ENCODE data around the gene SFXN4. TPM values are rescaled to one million over a fixed set of nuclear protein-coding genes. Genes with fewer than 3 reads are reported as not detected.

Gene SFXN4
- total RNA-seq, 4 donors from 2014 or later: 13.8 to 120 (median 24.4) TPM

DNA sequence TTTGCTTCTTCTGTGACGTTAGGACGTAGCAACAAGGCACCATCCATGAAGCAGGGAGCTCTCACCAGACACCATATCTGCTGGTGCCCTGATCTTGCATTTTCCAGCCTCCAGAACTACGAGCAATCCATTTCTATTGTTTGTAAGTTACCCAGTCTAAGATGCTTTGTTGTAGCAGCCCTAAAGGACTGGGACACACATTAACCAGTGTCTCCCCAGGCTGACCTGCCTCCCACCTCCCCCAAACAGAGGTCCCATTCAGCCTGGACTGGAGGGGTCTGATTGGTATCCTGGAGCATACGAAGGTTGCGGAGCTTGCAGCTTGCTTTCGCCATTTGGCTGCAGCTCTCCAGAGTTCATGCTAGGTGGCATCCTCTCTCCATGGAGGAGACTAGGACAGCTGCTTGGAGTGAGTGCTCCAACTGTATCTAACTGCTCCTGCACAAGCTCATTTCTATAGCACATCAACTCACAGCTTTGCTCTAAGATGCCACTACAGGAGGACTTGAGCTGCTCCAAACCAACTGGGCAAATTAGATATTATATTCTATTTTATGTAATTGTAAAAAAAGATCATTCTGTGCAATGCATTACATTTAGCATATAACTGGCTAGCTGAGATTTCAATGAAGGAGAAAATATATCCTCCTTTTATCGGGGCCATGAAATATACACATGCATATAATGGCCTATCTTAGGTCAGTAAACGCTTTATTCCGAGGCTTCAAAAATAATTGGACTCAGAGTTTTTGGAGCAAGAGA is 33.9 kb upstream of the SFXN4 start:
- Histone ChIP-seq H3K4me3 (peak overlapping the region in 1 of 4 donors; percentile 18), H3K4me1 (peaks cover 5 to 27% (median 10%) of the 10 kb centered on the region in 3 donors), H3K36me3 (no peaks in the 10 kb centered on the region), H3K27ac (no peak overlapping the region), H3K27me3 (peaks cover 0 to 3% (median 0%) of the 10 kb centered on the region in 4 donors), H3K9me3 (no peaks in the 10 kb centered on the region)
- WGBS, 2 donors: 38 to 61% methylated on average over 8 to 9 of the region's 9 CpGs
- intact Hi-C loops (cut with DNase I): loop anchor here (5.0 kb wide), 1 partner anchor 248 kb away; no protein-coding TSS in a partner anchor
- DNase-seq: no peak
- no peak for TF ChIP-seq POLR2A (IDR thresholded peaks at IDR 0.05)
- TF ChIP-seq, protein P1, sequence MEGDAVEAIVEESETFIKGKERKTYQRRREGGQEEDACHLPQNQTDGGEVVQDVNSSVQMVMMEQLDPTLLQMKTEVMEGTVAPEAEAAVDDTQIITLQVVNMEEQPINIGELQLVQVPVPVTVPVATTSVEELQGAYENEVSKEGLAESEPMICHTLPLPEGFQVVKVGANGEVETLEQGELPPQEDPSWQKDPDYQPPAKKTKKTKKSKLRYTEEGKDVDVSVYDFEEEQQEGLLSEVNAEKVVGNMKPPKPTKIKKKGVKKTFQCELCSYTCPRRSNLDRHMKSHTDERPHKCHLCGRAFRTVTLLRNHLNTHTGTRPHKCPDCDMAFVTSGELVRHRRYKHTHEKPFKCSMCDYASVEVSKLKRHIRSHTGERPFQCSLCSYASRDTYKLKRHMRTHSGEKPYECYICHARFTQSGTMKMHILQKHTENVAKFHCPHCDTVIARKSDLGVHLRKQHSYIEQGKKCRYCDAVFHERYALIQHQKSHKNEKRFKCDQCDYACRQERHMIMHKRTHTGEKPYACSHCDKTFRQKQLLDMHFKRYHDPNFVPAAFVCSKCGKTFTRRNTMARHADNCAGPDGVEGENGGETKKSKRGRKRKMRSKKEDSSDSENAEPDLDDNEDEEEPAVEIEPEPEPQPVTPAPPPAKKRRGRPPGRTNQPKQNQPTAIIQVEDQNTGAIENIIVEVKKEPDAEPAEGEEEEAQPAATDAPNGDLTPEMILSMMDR (IDR thresholded peaks at IDR 0.05): peak; percentile 49 to 72 (median 62)

- Histone ChIP-seq H3K4me3 (no peak overlapping the region), H3K36me3 (no peaks in the 10 kb centered on the region), H3K27ac (peak overlapping the region in 3 of 4 donors; percentile 28 to 72 (median 61)), H3K27me3 (peaks cover 0 to 3% (median 0%) of the 10 kb centered on the region in 4 donors), H3K9me3 (no peaks in the 10 kb centered on the region), H3K4me1 (peaks cover 5 to 27% (median 10%) of the 10 kb centered on the region in 3 donors)
- TF ChIP-seq, protein P1 (IDR thresholded peaks at IDR 0.05): peak in 3 of 6 experiments; percentile 2 to 46 (median 21)
- no peak for TF ChIP-seq POLR2A (IDR thresholded peaks at IDR 0.05)
- WGBS, 2 donors: 45 to 56% methylated on average over 7 of the region's 7 CpGs
- no peak for DNase-seq
- intact Hi-C loops (cut with DNase I): loop anchor here (5.0 kb wide), 1 partner anchor 249 kb away; no protein-coding TSS in a partner anchor
Measured at GRCh38 chr10:119198438-119198837, 32.9 kb upstream of the SFXN4 start.

GRCh38 chr10:119197921-119198320 is 32.4 kb upstream of the SFXN4 start:
- intact Hi-C loops (cut with DNase I): loop anchor here (5.0 kb wide), 1 partner anchor 249 kb away; no protein-coding TSS in a partner anchor
- Histone ChIP-seq H3K27me3 (peaks cover 0 to 3% (median 0%) of the 10 kb centered on the region in 4 donors), H3K4me3 (no peak overlapping the region), H3K36me3 (no peaks in the 10 kb centered on the region), H3K27ac (peak overlapping the region; percentile 29 to 72 (median 58)), H3K9me3 (no peaks in the 10 kb centered on the region), H3K4me1 (peaks cover 5 to 31% (median 10%) of the 10 kb centered on the region in 3 donors)
- DNase-seq: no peak
- TF ChIP-seq POLR2A (IDR thresholded peaks at IDR 0.05): no peak
- TF ChIP-seq, protein P1 (IDR thresholded peaks at IDR 0.05): no peak
- 30 to 41% methylated on average over 3 to 4 of the region's 4 CpGs for WGBS, 2 donors

GRCh38 chr10:119191881-119192280 is 26.4 kb upstream of the SFXN4 start:
- WGBS, 2 donors: 36 to 47% methylated on average over 4 of the region's 4 CpGs
- intact Hi-C loops (cut with DNase I): no loop called here

More at GRCh38 chr10:119191881-119192280, 26.4 kb upstream of the SFXN4 start:
- H3K4me1 ChIP-seq: peaks cover 0 to 31% (median 0%) of the 10 kb centered on the region in 3 donors
- H3K27me3 ChIP-seq: no peaks in the 10 kb centered on the region
- DNase-seq: no peak
- no peak overlapping the region for H3K4me3 ChIP-seq
- no peak overlapping the region for H3K27ac ChIP-seq
- H3K9me3 ChIP-seq: no peaks in the 10 kb centered on the region
- TF ChIP-seq POLR2A (IDR thresholded peaks at IDR 0.05): no peak
- TF ChIP-seq, protein P1 (IDR thresholded peaks at IDR 0.05): no peak
- no peaks in the 10 kb centered on the region for H3K36me3 ChIP-seq

Data from esophagus squamous epithelium (tissue), 5 donors.